Measurements from ENCODE around the gene JCAD. TPM values are rescaled to one million over a fixed set of nuclear protein-coding genes. Genes with fewer than 3 reads are reported as not detected.

The JCAD gene
- total RNA-seq, 1 experiment from 2014 or later: not detected

DNA sequence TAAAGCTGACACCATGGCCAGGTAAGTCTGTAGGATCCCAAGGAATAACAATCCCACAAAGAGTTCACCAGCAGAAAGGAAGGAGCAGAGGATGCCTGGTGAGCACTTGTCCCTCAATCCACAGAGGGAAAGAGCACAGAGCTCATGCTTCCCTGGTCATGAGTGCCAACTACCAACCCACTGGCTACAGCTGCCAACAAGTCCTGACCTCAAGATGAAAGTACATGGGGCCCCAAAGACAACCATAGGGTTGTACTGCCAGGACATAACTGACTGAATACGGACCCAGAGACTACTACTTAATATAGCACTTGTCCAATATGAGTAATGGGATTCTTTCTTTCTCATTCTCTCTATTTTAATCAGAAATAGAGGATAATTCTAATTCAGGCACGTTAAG lies 83.3 kb downstream of the JCAD start:
- no peaks in the 10 kb centered on the region for H4K20me1 ChIP-seq (ENCODE audit: insufficient read depth, low read depth, low read length)
- no peaks in the 10 kb centered on the region for H3K4me1 ChIP-seq (ENCODE audit: low read length)
- no peak overlapping the region for H3K4me3 ChIP-seq (ENCODE audit: low read length)
- no peak overlapping the region for H3K4me2 ChIP-seq (ENCODE audit: low read depth, low read length, poor library complexity, severe bottlenecking)
- no peaks in the 10 kb centered on the region for H3K27me3 ChIP-seq (ENCODE audit: low read length)
- H3K36me3 ChIP-seq (ENCODE audit: insufficient read depth, low read length): no peaks in the 10 kb centered on the region
- no peak overlapping the region for H2AFZ ChIP-seq (ENCODE audit: low read length)
- no peaks in the 10 kb centered on the region for H3K79me2 ChIP-seq (ENCODE audit: low read length)
- no peaks in the 10 kb centered on the region for H3K9me3 ChIP-seq (ENCODE audit: low read length)
- H3K9me2 ChIP-seq (replicated peaks; ENCODE audit: insufficient read depth, low read length): no peaks in the 10 kb centered on the region
- no peak overlapping the region for H3K27ac ChIP-seq (ENCODE audit: low read length)
- H3K9ac ChIP-seq (ENCODE audit: low read length): no peak overlapping the region
- DNase-seq: no peak

DNA sequence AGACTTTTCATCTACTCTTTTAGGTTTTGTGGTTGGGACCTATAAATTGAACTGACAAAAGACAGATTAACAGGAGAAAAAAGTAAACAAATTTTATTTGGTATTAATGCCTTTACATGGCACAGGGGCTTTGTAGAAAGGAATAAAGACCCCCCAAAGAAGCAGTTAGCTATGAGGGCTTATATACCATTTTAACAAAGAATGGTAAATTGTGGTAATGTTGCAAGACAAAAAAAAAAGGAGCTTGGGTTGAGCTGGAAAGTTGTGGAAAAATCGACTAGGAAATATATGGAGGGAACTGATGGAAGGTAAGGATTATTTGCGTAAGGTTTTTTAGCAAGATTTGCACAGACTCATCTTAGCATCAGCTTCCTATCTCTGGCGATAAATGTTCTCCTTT lies 84.6 kb downstream of the JCAD start:
- Histone ChIP-seq H3K27me3 (ENCODE audit: low read length) (no peaks in the 10 kb centered on the region), H3K36me3 (ENCODE audit: insufficient read depth, low read length) (no peaks in the 10 kb centered on the region), H3K4me1 (ENCODE audit: low read length) (no peaks in the 10 kb centered on the region), H3K4me3 (ENCODE audit: low read length) (no peak overlapping the region), H3K9me3 (ENCODE audit: low read length) (no peaks in the 10 kb centered on the region), H3K79me2 (ENCODE audit: low read length) (no peaks in the 10 kb centered on the region), H3K27ac (ENCODE audit: low read length) (no peak overlapping the region), H3K4me2 (ENCODE audit: low read depth, low read length, poor library complexity, severe bottlenecking) (no peak overlapping the region), H4K20me1 (ENCODE audit: insufficient read depth, low read depth, low read length) (no peaks in the 10 kb centered on the region), H3K9me2 (replicated peaks; ENCODE audit: insufficient read depth, low read length) (no peaks in the 10 kb centered on the region), H2AFZ (ENCODE audit: low read length) (no peak overlapping the region), H3K9ac (ENCODE audit: low read length) (no peak overlapping the region)
- DNase-seq: no peak

DNA sequence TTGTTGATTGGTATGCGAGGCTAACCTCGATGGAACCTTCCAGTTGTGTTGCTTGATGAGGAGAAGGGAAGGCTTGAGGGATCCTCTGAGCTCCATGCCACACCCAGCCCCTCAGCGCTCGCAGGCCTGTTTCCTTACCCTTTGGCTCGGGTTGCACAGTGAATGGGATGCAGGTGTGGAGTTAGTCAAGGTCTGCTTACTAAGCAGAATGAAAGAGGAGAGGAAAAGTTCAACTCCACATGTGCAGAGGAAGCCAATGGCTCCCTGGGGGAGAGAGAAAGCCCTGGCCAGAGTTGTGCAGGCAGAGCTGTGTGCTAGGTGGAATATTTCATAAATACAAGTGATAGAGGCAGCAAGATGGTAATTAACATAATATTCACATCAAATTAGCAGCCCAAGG lies 85.5 kb downstream of the JCAD start:
- Histone ChIP-seq H3K9ac (ENCODE audit: low read length) (no peak overlapping the region), H3K27ac (ENCODE audit: low read length) (no peak overlapping the region), H3K4me3 (ENCODE audit: low read length) (no peak overlapping the region), H3K27me3 (ENCODE audit: low read length) (no peaks in the 10 kb centered on the region), H3K4me2 (ENCODE audit: low read depth, low read length, poor library complexity, severe bottlenecking) (no peak overlapping the region), H2AFZ (ENCODE audit: low read length) (no peak overlapping the region), H3K9me3 (ENCODE audit: low read length) (no peaks in the 10 kb centered on the region), H4K20me1 (ENCODE audit: insufficient read depth, low read depth, low read length) (no peaks in the 10 kb centered on the region), H3K9me2 (replicated peaks; ENCODE audit: insufficient read depth, low read length) (no peaks in the 10 kb centered on the region), H3K4me1 (ENCODE audit: low read length) (no peaks in the 10 kb centered on the region), H3K79me2 (ENCODE audit: low read length) (no peaks in the 10 kb centered on the region), H3K36me3 (ENCODE audit: insufficient read depth, low read length) (no peaks in the 10 kb centered on the region)
- DNase-seq: no peak

DNA sequence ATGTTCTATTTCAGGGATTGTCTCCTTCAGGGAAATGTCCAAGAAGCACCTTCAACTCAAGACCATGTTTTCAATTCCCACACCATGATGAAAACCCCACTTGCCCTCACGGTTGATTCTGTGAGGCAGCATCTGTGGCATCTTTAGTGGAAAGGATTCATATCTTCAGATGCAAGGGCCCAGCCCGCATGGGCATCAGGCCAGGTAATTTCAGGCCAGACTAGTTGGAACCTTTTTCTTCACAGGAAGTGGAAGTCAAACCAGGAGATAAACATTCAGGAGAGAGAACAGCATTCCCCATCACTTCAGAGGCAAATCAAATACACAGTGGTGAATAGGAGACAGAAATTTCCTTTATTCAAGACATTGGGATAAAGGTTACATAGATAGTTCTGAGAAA lies 88.8 kb downstream of the JCAD start:
- H3K9me2 ChIP-seq (replicated peaks; ENCODE audit: insufficient read depth, low read length): no peaks in the 10 kb centered on the region
- H3K4me3 ChIP-seq (ENCODE audit: low read length): no peak overlapping the region
- no peak overlapping the region for H3K9ac ChIP-seq (ENCODE audit: low read length)
- no peaks in the 10 kb centered on the region for H3K9me3 ChIP-seq (ENCODE audit: low read length)
- no peak overlapping the region for H3K27ac ChIP-seq (ENCODE audit: low read length)
- H4K20me1 ChIP-seq (ENCODE audit: insufficient read depth, low read depth, low read length): no peaks in the 10 kb centered on the region
- H3K4me2 ChIP-seq (ENCODE audit: low read depth, low read length, poor library complexity, severe bottlenecking): no peak overlapping the region
- H3K36me3 ChIP-seq (ENCODE audit: insufficient read depth, low read length): no peaks in the 10 kb centered on the region
- no peaks in the 10 kb centered on the region for H3K4me1 ChIP-seq (ENCODE audit: low read length)
- no peak for DNase-seq
- H3K79me2 ChIP-seq (ENCODE audit: low read length): no peaks in the 10 kb centered on the region
- H2AFZ ChIP-seq (ENCODE audit: low read length): no peak overlapping the region
- no peaks in the 10 kb centered on the region for H3K27me3 ChIP-seq (ENCODE audit: low read length)

DNA sequence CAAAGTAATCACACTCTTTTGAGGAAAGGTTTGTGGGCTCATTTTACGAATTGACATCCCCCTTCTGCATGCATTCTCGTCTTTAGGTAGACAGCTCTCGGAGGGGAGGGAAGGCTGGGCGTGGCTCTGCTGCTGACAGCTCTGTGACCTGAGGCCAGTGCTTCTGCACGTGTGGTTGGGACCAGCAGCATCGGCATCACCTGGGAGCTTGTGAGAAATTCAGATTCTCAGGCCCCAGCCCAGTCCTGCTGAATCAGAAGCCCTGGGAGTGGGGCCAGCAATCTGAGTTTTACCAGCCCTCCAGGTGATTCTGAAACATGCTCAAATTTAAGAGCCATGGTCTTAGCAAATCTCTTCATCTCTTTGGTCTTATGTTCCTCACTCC lies 89.4 kb downstream of the JCAD start:
- no peak for DNase-seq
- Histone ChIP-seq H3K36me3 (ENCODE audit: insufficient read depth, low read length) (no peaks in the 10 kb centered on the region), H3K4me1 (ENCODE audit: low read length) (no peaks in the 10 kb centered on the region), H3K4me3 (ENCODE audit: low read length) (no peak overlapping the region), H4K20me1 (ENCODE audit: insufficient read depth, low read depth, low read length) (no peaks in the 10 kb centered on the region), H3K4me2 (ENCODE audit: low read depth, low read length, poor library complexity, severe bottlenecking) (no peak overlapping the region), H3K9me2 (replicated peaks; ENCODE audit: insufficient read depth, low read length) (no peaks in the 10 kb centered on the region), H3K27me3 (ENCODE audit: low read length) (no peaks in the 10 kb centered on the region), H3K27ac (ENCODE audit: low read length) (no peak overlapping the region), H3K9me3 (ENCODE audit: low read length) (no peaks in the 10 kb centered on the region), H2AFZ (ENCODE audit: low read length) (no peak overlapping the region), H3K79me2 (ENCODE audit: low read length) (no peaks in the 10 kb centered on the region), H3K9ac (ENCODE audit: low read length) (no peak overlapping the region)

DNA sequence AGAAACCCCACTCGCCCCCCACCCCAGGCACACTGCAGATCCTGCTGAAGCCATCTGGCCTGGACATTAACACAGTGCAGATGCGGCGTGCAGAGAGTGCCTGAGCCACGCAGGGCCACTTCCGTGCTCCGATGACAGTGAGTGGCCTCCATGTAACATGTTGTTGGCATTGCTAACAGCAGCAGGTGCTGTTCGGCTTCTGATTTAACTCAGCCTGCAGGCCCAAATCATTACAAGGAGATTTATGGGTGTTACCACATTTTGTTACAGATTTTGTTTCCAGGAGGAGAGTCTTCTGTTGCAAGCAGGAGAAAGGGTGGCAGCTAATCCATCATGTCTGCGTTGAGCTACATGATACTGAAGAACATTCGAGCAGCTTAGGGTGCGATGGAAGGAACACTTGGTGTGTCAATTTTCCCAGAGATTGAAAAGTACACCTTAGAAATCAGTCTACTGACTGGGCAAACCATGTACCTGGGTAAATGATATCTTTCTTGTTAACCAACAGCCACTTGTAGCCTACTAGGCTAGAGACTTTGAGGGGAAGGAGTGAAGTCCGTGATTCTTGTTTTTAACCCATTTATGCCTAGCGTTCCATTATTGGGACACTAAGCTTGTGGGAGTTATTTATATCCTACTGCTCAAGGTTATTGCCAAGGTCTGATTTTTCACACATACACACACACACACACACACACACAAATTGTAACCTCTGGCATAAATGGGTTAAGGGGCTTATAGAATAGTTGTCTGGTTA lies 90.0 kb downstream of the JCAD start:
- Histone ChIP-seq H2AFZ (ENCODE audit: low read length) (no peak overlapping the region), H3K9me3 (ENCODE audit: low read length) (no peaks in the 10 kb centered on the region), H3K4me1 (ENCODE audit: low read length) (no peaks in the 10 kb centered on the region), H3K9ac (ENCODE audit: low read length) (no peak overlapping the region), H3K9me2 (replicated peaks; ENCODE audit: insufficient read depth, low read length) (no peaks in the 10 kb centered on the region), H4K20me1 (ENCODE audit: insufficient read depth, low read depth, low read length) (no peaks in the 10 kb centered on the region), H3K4me3 (ENCODE audit: low read length) (no peak overlapping the region), H3K79me2 (ENCODE audit: low read length) (no peaks in the 10 kb centered on the region), H3K27ac (ENCODE audit: low read length) (no peak overlapping the region), H3K36me3 (ENCODE audit: insufficient read depth, low read length) (no peaks in the 10 kb centered on the region), H3K4me2 (ENCODE audit: low read depth, low read length, poor library complexity, severe bottlenecking) (no peak overlapping the region), H3K27me3 (ENCODE audit: low read length) (no peaks in the 10 kb centered on the region)
- DNase-seq: no peak

DNA sequence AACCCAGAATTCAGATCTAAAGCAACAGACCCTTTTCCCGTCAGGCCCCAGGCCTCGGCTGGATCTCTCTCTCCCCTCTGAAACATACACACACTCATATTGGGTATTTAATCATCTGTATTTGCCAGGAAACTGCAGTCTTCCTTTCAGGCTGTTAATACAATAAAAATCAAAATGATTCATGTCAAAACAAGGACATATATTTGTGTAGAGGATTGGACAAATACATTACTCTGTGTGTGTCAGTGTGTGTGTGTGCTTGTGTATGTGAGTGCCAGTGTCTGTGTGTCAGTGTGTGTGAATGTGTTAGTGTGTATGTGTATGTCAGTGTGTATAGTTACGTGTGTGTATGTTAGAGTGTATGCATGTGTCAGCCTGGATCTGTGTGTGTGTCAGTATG lies 90.8 kb downstream of the JCAD start:
- Histone ChIP-seq H3K27me3 (ENCODE audit: low read length) (no peaks in the 10 kb centered on the region), H3K36me3 (ENCODE audit: insufficient read depth, low read length) (no peaks in the 10 kb centered on the region), H3K4me2 (ENCODE audit: low read depth, low read length, poor library complexity, severe bottlenecking) (no peak overlapping the region), H3K27ac (ENCODE audit: low read length) (no peak overlapping the region), H3K4me1 (ENCODE audit: low read length) (no peaks in the 10 kb centered on the region), H3K4me3 (ENCODE audit: low read length) (no peak overlapping the region), H3K9me2 (replicated peaks; ENCODE audit: insufficient read depth, low read length) (no peaks in the 10 kb centered on the region), H3K9ac (ENCODE audit: low read length) (no peak overlapping the region), H3K9me3 (ENCODE audit: low read length) (no peaks in the 10 kb centered on the region), H4K20me1 (ENCODE audit: insufficient read depth, low read depth, low read length) (no peaks in the 10 kb centered on the region), H2AFZ (ENCODE audit: low read length) (no peak overlapping the region), H3K79me2 (ENCODE audit: low read length) (no peaks in the 10 kb centered on the region)
- DNase-seq: no peak

DNA sequence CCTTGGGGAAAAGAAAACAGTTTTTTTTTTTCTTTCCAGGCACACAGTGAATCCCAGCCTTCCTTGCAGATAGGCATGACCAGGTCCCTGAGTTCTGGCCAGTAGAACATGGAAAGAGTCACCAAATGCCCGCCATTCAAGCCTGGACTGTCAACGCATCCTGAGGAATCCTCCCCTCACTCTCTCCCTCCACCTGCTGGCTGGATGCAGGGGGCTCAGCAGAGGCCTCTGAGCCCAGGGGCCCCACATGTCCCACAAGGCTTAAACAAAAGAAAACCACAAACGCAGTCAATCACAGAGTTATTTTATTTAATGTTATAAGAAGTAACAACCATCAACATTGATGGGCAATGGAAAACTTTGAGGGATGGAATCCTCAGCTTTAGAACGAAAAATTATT lies 93.1 kb downstream of the JCAD start:
- no peak overlapping the region for H3K27ac ChIP-seq (ENCODE audit: low read length)

More for the DNA sequence above, 93.1 kb downstream of the JCAD start:
- Histone ChIP-seq H2AFZ (ENCODE audit: low read length) (no peak overlapping the region), H4K20me1 (ENCODE audit: insufficient read depth, low read depth, low read length) (no peaks in the 10 kb centered on the region), H3K9me2 (replicated peaks; ENCODE audit: insufficient read depth, low read length) (no peaks in the 10 kb centered on the region), H3K9me3 (ENCODE audit: low read length) (no peaks in the 10 kb centered on the region), H3K4me2 (ENCODE audit: low read depth, low read length, poor library complexity, severe bottlenecking) (no peak overlapping the region), H3K36me3 (ENCODE audit: insufficient read depth, low read length) (no peaks in the 10 kb centered on the region), H3K4me1 (ENCODE audit: low read length) (no peaks in the 10 kb centered on the region), H3K4me3 (ENCODE audit: low read length) (no peak overlapping the region), H3K9ac (ENCODE audit: low read length) (no peak overlapping the region), H3K79me2 (ENCODE audit: low read length) (no peaks in the 10 kb centered on the region), H3K27me3 (ENCODE audit: low read length) (no peaks in the 10 kb centered on the region)
- DNase-seq: no peak

Measured in Karpas-422 (cell line).